Body of pancreas (tissue), 4 donors: ENCODE results near the gene ATP1B2.

Experiments used
- CTCF ChIP-seq, 7 experiments: fragments of 450-650 bp in 4 of 7; fragments of 200-600 bp in 3 of 7; sonication (generic) in 3 of 7; IDR thresholded peaks; one replicate each; pipeline ENCODE4 v1.5.1; 2016 to 2019; ENCODE audit warnings: antibody characterized with exemption in 7 of 7
- POLR2A ChIP-seq, 3 donors: fragments of 450-650 bp; IDR thresholded peaks; one replicate each; pipeline ENCODE4 v1.6.1; 2016; ENCODE audit warnings: antibody characterized with exemption in 3 of 3, mild to moderate bottlenecking in 2 of 3

GRCh38 chr17:7631398-7632380, 19.0 kb upstream of the ATP1B2 start:
- TF ChIP-seq CTCF (IDR thresholded peaks at IDR 0.05) = no peak
- TF ChIP-seq POLR2A (IDR thresholded peaks at IDR 0.05) = no peak
